ENCODE measurements around the gene LRRC32.

DNA sequence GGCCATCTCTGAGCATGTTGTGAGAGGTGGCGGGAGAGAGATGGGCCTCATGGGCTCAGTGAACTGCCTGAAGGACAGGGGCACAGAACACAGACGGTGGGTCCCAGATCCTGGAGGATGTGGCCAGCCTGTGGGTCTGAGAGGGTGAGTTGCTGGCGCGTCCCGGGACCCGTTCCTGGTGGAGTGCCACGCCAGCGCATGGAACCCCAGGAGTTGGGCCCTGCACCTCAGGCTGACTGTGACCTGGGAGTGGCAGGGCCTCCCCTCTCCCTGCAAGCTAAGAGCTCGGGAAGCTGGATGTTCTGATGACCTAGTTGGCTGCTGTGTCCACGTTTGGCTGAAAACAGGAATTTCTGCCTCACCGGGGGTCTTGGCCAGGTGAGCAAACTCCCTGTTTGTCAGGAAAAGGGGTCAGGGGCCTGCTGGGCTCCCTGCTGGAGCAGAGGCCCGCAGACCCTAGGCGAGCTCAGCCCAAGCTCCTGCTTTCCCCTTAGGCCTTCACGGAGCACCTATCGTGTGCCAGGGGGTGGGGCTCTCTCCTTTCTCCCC lies 15.0 kb downstream of the LRRC32 start:
- TF ChIP-seq, protein P1, sequence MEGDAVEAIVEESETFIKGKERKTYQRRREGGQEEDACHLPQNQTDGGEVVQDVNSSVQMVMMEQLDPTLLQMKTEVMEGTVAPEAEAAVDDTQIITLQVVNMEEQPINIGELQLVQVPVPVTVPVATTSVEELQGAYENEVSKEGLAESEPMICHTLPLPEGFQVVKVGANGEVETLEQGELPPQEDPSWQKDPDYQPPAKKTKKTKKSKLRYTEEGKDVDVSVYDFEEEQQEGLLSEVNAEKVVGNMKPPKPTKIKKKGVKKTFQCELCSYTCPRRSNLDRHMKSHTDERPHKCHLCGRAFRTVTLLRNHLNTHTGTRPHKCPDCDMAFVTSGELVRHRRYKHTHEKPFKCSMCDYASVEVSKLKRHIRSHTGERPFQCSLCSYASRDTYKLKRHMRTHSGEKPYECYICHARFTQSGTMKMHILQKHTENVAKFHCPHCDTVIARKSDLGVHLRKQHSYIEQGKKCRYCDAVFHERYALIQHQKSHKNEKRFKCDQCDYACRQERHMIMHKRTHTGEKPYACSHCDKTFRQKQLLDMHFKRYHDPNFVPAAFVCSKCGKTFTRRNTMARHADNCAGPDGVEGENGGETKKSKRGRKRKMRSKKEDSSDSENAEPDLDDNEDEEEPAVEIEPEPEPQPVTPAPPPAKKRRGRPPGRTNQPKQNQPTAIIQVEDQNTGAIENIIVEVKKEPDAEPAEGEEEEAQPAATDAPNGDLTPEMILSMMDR (conservative IDR thresholded peaks at IDR 0.05; ENCODE audit: low read length) = no peak
- TF ChIP-seq EZH2phosphoT487 (IDR thresholded peaks at IDR 0.05; ENCODE audit: borderline replicate concordance, low read depth, low read length) = no peak

All from OCI-LY7 (cell line).